ENCODE data around the gene MARCHF2.
"Not testable (repeated sequence)": the region's sequence is repeated elsewhere in the genome, so short reads cannot be mapped to it uniquely, and the experiment has no call there.

Gene MARCHF2

GRCh38 chr19:8412783-8413628, at the start of gene MARCHF2:
TSS of gene MARCHF2 (plus strand) at chr19:8413305. CDS start at chr19:8421841, 8,536 bp downstream.
- DNase-seq = peak; percentile 17 to 98 (median 94)

GRCh38 chr19:8363803-8364771, 49.0 kb upstream of the MARCHF2 start, which contains the start of gene ANGPTL4:
TSS of gene ANGPTL4 (plus strand) at chr19:8364155. CDS start at chr19:8364322, 167 bp downstream.
- DNase-seq = peak in 38 of 51 donors; percentile 12 to 73 (median 42)

- DNase-seq = no peak
These were observed 47.0 kb upstream of the MARCHF2 start for GRCh38 chr19:8366121-8366581.

GRCh38 chr19:8366961-8367326, 46.2 kb upstream of the MARCHF2 start:
- DNase-seq = peak in 8 of 51 donors; percentile 24 to 68 (median 47)

GRCh38 chr19:8367327-8368001, 45.6 kb upstream of the MARCHF2 start:
- DNase-seq = peak in 48 of 51 donors; percentile 22 to 89 (median 72)

- DNase-seq = no peak
These were observed 42.7 kb upstream of the MARCHF2 start for GRCh38 chr19:8370176-8371010.

GRCh38 chr19:8371011-8371804, 41.9 kb upstream of the MARCHF2 start:
- DNase-seq = peak in 1 of 51 donors; percentile 17

GRCh38 chr19:8373867-8374813, 39.0 kb upstream of the MARCHF2 start:
- DNase-seq = peak in 3 of 51 donors; percentile 7 to 47 (median 13)

- DNase-seq = not testable (repeated sequence)
These were observed 37.3 kb upstream of the MARCHF2 start for GRCh38 chr19:8375766-8376165.

GRCh38 chr19:8376373-8376974, 36.6 kb upstream of the MARCHF2 start:
- DNase-seq = not testable (repeated sequence)

- DNase-seq = no peak
These were observed 35.5 kb upstream of the MARCHF2 start for GRCh38 chr19:8377598-8377997.

- not testable (repeated sequence) for DNase-seq
These were observed 33.8 kb upstream of the MARCHF2 start for GRCh38 chr19:8379156-8379891.

- not testable (repeated sequence) for DNase-seq
These were observed 28.5 kb upstream of the MARCHF2 start for GRCh38 chr19:8384569-8384968.

- DNase-seq = not testable (repeated sequence)
These were observed 28.0 kb upstream of the MARCHF2 start for GRCh38 chr19:8385103-8385502.

- DNase-seq = not testable (repeated sequence)
These were observed 27.5 kb upstream of the MARCHF2 start for GRCh38 chr19:8385566-8385965.

- not testable (repeated sequence) for DNase-seq
These were observed 26.7 kb upstream of the MARCHF2 start for GRCh38 chr19:8386419-8386818.

GRCh38 chr19:8386990-8387389, 26.1 kb upstream of the MARCHF2 start:
- no peak for DNase-seq

Data from hypothalamus (tissue), 51 donors.